Breast epithelium (tissue), 4 donors: ENCODE measurements around the gene SPOCK1. TPM values are rescaled to one million over a fixed set of nuclear protein-coding genes. Genes with fewer than 3 reads are reported as not detected.

Experiments
- DNase-seq, 2 donors: peaks; one replicate each; pipeline ENCODE4 v3.0.0-alpha.2; 2019; ENCODE audit warnings: low spot score in 2 of 2
- H3K27ac ChIP-seq, 2 donors: fragments of 200-600 bp; sonication (generic) in 1 of 2; one replicate each; pipeline ENCODE4 v1.5.1; 2016 to 2019; ENCODE audit warnings: mild to moderate bottlenecking in 1 of 2
- H3K27me3 ChIP-seq, 2 donors: fragments of 200-600 bp; sonication (generic) in 1 of 2; one replicate each; pipeline versions ENCODE4 v1.5.1 to v1.6.0; 2017 to 2019; ENCODE audit warnings: control low read depth in 1 of 2, mild to moderate bottlenecking in 1 of 2
- H3K36me3 ChIP-seq: fragments of 200-600 bp; one replicate; pipeline ENCODE4 v1.5.1; 2019
- H3K4me1 ChIP-seq, 2 donors: fragments of 200-600 bp; sonication (generic); one replicate each; pipeline ENCODE4 v1.5.1; 2016 to 2019; ENCODE audit warnings: control low read depth in 1 of 2
- H3K4me3 ChIP-seq, 3 donors: fragments of 200-600 bp; sonication (generic); 1 replicate in 2 of 3; 2 replicates in 1 of 3; pipeline ENCODE4 v1.5.1; 2016 to 2019; ENCODE audit warnings: mild to moderate bottlenecking in 3 of 3, moderate library complexity in 2 of 3
- H3K9me3 ChIP-seq, 2 donors: fragments of 200-600 bp; sonication (generic) in 1 of 2; one replicate each; pipeline ENCODE4 v1.5.1; 2016 to 2019; ENCODE audit warnings: control low read depth in 1 of 2
- CTCF ChIP-seq, 3 donors: fragments of 450-650 bp; IDR thresholded peaks; one replicate each; pipeline ENCODE4 v1.5.1; 2016 to 2017; ENCODE audit warnings: antibody characterized with exemption in 3 of 3, mild to moderate bottlenecking in 3 of 3, moderate library complexity in 3 of 3
- POLR2A ChIP-seq: fragments of 450-650 bp; IDR thresholded peaks from one replicate; pipeline ENCODE4 v1.6.1; 2016; ENCODE audit warnings: antibody characterized with exemption, mild to moderate bottlenecking, moderate library complexity
- POLR2AphosphoS5 ChIP-seq, 3 donors: sonication (generic); formaldehyde crosslinking; IDR thresholded peaks; one replicate each; pipeline ENCODE4 v1.6.1; 2017; ENCODE audit warnings: antibody characterized with exemption in 3 of 3
- intact Hi-C: fragments of 100-400 bp; cut with DNase I; formaldehyde crosslinking; loops from one replicate; pipeline ENCODE4 v1.15.1; 2023; ENCODE audit warnings: low total_unique reads
- total RNA-seq, 3 donors: library from RNA; depleted of rRNA; stranded (reverse); fragments of >200 nt; gene quantifications; one replicate each; pipeline ENCODE4 v1.1.0, GENCODE V29; 2016

SPOCK1 gene
- total RNA-seq, 3 donors from 2014 or later: 14.5 to 52.0 (median 24.3) TPM

- Histone ChIP-seq H3K4me1 (no peaks in the 10 kb centered on the region), H3K4me3 (no peak overlapping the region), H3K9me3 (no peaks in the 10 kb centered on the region), H3K36me3 (no peaks in the 10 kb centered on the region), H3K27ac (no peak overlapping the region), H3K27me3 (no peaks in the 10 kb centered on the region)
- no peak for TF ChIP-seq POLR2A
- no peak for TF ChIP-seq POLR2AphosphoS5 (IDR thresholded peaks at IDR 0.05)
- TF ChIP-seq CTCF (IDR thresholded peaks at IDR 0.05): no peak
- intact Hi-C loops: no loop called here
- no peak for DNase-seq
These were observed 343.7 kb downstream of the SPOCK1 start for GRCh38 chr5:137155261-137156000.

GRCh38 chr5:137152616-137153015 is 346.5 kb downstream of the SPOCK1 start:
- no peak overlapping the region for H3K27ac ChIP-seq
- H3K4me1 ChIP-seq: no peaks in the 10 kb centered on the region
- intact Hi-C loops: no loop called here
- no peaks in the 10 kb centered on the region for H3K36me3 ChIP-seq
- no peaks in the 10 kb centered on the region for H3K27me3 ChIP-seq
- DNase-seq: no peak
- no peak overlapping the region for H3K4me3 ChIP-seq
- TF ChIP-seq POLR2AphosphoS5 (IDR thresholded peaks at IDR 0.05): no peak
- no peaks in the 10 kb centered on the region for H3K9me3 ChIP-seq

GRCh38 chr5:137148655-137149054 is 350.5 kb downstream of the SPOCK1 start:
- no peaks in the 10 kb centered on the region for H3K4me1 ChIP-seq
- DNase-seq: no peak
- no peaks in the 10 kb centered on the region for H3K36me3 ChIP-seq
- TF ChIP-seq POLR2A (no peak), CTCF (IDR thresholded peaks at IDR 0.05) (no peak), POLR2AphosphoS5 (IDR thresholded peaks at IDR 0.05) (no peak)
- no peak overlapping the region for H3K4me3 ChIP-seq
- intact Hi-C loops: no loop called here
- H3K9me3 ChIP-seq: no peaks in the 10 kb centered on the region
- no peaks in the 10 kb centered on the region for H3K27me3 ChIP-seq
- no peak overlapping the region for H3K27ac ChIP-seq

GRCh38 chr5:137148159-137148558 is 351.0 kb downstream of the SPOCK1 start:
- Histone ChIP-seq H3K4me3 (no peak overlapping the region), H3K27ac (no peak overlapping the region), H3K27me3 (no peaks in the 10 kb centered on the region), H3K4me1 (no peaks in the 10 kb centered on the region), H3K9me3 (no peaks in the 10 kb centered on the region), H3K36me3 (no peaks in the 10 kb centered on the region)
- intact Hi-C loops: no loop called here
- DNase-seq: no peak
- no peak for TF ChIP-seq CTCF (IDR thresholded peaks at IDR 0.05)
- TF ChIP-seq POLR2AphosphoS5 (IDR thresholded peaks at IDR 0.05): no peak
- no peak for TF ChIP-seq POLR2A

GRCh38 chr5:137147346-137147745 is 351.8 kb downstream of the SPOCK1 start:
- TF ChIP-seq POLR2A (no peak), CTCF (IDR thresholded peaks at IDR 0.05) (no peak), POLR2AphosphoS5 (IDR thresholded peaks at IDR 0.05) (no peak)
- no peaks in the 10 kb centered on the region for H3K36me3 ChIP-seq
- H3K4me1 ChIP-seq: no peaks in the 10 kb centered on the region
- DNase-seq: no peak
- intact Hi-C loops: no loop called here
- H3K4me3 ChIP-seq: no peak overlapping the region
- no peaks in the 10 kb centered on the region for H3K9me3 ChIP-seq
- no peaks in the 10 kb centered on the region for H3K27me3 ChIP-seq
- no peak overlapping the region for H3K27ac ChIP-seq
